H9 (cell line): Measurements from ENCODE around the gene RSBN1. TPM values are rescaled to one million over a fixed set of nuclear protein-coding genes. Genes with fewer than 3 reads are reported as not detected.

Experiments
- DNase-seq: peaks from one replicate; pipeline ENCODE4 v3.0.0-alpha.2; 2017
- H2AFZ ChIP-seq: one replicate; pipeline ENCODE4 v1.6.1; 2013; ENCODE audit warnings: mild to moderate bottlenecking, low read length, control low read depth, moderate library complexity
- H2AK5ac ChIP-seq: 2 replicates; pipeline ENCODE4 v1.6.1; 2013; ENCODE audit warnings: low read length, control low read depth, mixed read lengths; ENCODE audit not compliant: insufficient read length
- H2BK120ac ChIP-seq: one replicate; pipeline ENCODE4 v1.6.1; 2013; ENCODE audit warnings: low read depth, mild to moderate bottlenecking, low read length, control low read depth, inconsistent platforms; ENCODE audit not compliant: poor library complexity, severe bottlenecking
- H2BK12ac ChIP-seq: 2 replicates; pipeline ENCODE4 v1.6.1; 2013; ENCODE audit warnings: low read length, control low read depth, mixed read lengths, low read depth; ENCODE audit not compliant: insufficient read length
- H2BK15ac ChIP-seq: 2 replicates; pipeline ENCODE4 v1.6.1; 2013; ENCODE audit warnings: low read depth, low read length, control low read depth
- H2BK20ac ChIP-seq: one replicate; pipeline ENCODE4 v1.6.1; 2013; ENCODE audit warnings: low read depth, mild to moderate bottlenecking, low read length, control low read depth, inconsistent platforms; ENCODE audit not compliant: poor library complexity, severe bottlenecking
- H2BK5ac ChIP-seq: 2 replicates; pipeline ENCODE4 v1.6.1; 2013; ENCODE audit warnings: low read length, control low read depth, mixed read lengths; ENCODE audit not compliant: insufficient read length
- H3K14ac ChIP-seq: 2 replicates; pipeline ENCODE4 v1.6.1; 2013; ENCODE audit warnings: low read length, control low read depth; ENCODE audit not compliant: insufficient read depth
- H3K18ac ChIP-seq: 2 replicates; pipeline ENCODE4 v1.6.1; 2013; ENCODE audit warnings: low read depth, mild to moderate bottlenecking, mixed read lengths, low read length, control low read depth; ENCODE audit not compliant: insufficient read length
- H3K23ac ChIP-seq: 2 replicates; pipeline ENCODE4 v1.6.1; 2013; ENCODE audit warnings: low read length, control low read depth, mixed read lengths, low read depth; ENCODE audit not compliant: insufficient read length
- H3K23me2 ChIP-seq: 2 replicates; pipeline ENCODE4 v1.6.1; 2013; ENCODE audit warnings: low read depth, mild to moderate bottlenecking, mixed read lengths, low read length, control low read depth; ENCODE audit not compliant: insufficient read length, poor library complexity, severe bottlenecking
- H3K27ac ChIP-seq: 2 replicates; pipeline ENCODE4 v1.5.1; 2013; ENCODE audit warnings: low read length, control low read depth, mixed read lengths, low read depth; ENCODE audit not compliant: insufficient read length
- H3K27me3 ChIP-seq: 2 replicates; pipeline ENCODE4 v1.6.1; 2013; ENCODE audit warnings: low read length, control low read depth, inconsistent platforms; ENCODE audit not compliant: insufficient read depth
- H3K4ac ChIP-seq: 2 replicates; pipeline ENCODE4 v1.6.1; 2013; ENCODE audit warnings: low read depth, mild to moderate bottlenecking, control low read depth, inconsistent platforms, low read length, moderate library complexity
- H3K4me1 ChIP-seq: 2 replicates; pipeline ENCODE4 v1.6.1; 2013; ENCODE audit warnings: low read length, control low read depth, inconsistent platforms; ENCODE audit not compliant: insufficient read depth
- H3K4me2 ChIP-seq: 2 replicates; pipeline ENCODE4 v1.6.1; 2013; ENCODE audit warnings: low read length, control low read depth, mixed read lengths; ENCODE audit not compliant: insufficient read length, insufficient read depth
- H3K56ac ChIP-seq: 2 replicates; pipeline ENCODE4 v1.6.1; 2013; ENCODE audit warnings: low read depth, mild to moderate bottlenecking, mixed read lengths, low read length, control low read depth; ENCODE audit not compliant: insufficient read length
- H3K79me1 ChIP-seq: 2 replicates; pipeline ENCODE4 v1.6.1; 2013; ENCODE audit warnings: low read depth, mild to moderate bottlenecking, moderate library complexity, low read length, control low read depth, inconsistent platforms; ENCODE audit not compliant: insufficient read depth, poor library complexity, severe bottlenecking
- H3K79me2 ChIP-seq: 2 replicates; pipeline ENCODE4 v1.6.1; 2013; ENCODE audit warnings: low read length, control low read depth, inconsistent platforms; ENCODE audit not compliant: insufficient read depth
- H3K9ac ChIP-seq: 2 replicates; pipeline ENCODE4 v1.6.1; 2013; ENCODE audit warnings: low read length, control low read depth, mixed read lengths; ENCODE audit not compliant: insufficient read length; ENCODE audit errors: extremely low read depth
- H3K9me3 ChIP-seq: one replicate; pipeline ENCODE4 v1.6.1; 2013; ENCODE audit warnings: low read depth, low read length, inconsistent platforms; ENCODE audit not compliant: control insufficient read depth
- H3T11ph ChIP-seq: one replicate; pipeline ENCODE4 v1.6.1; 2013; ENCODE audit warnings: mild to moderate bottlenecking, low read length, control low read depth, inconsistent platforms
- H4K20me1 ChIP-seq: one replicate; pipeline ENCODE4 v1.6.1; 2013; ENCODE audit not compliant: control insufficient read depth, insufficient read length, insufficient read depth
- H4K5ac ChIP-seq: 2 replicates; pipeline ENCODE4 v1.6.1; 2013; ENCODE audit warnings: low read depth, mild to moderate bottlenecking, mixed read lengths, low read length, control low read depth; ENCODE audit not compliant: insufficient read length
- H4K8ac ChIP-seq: replicated peaks from 2 replicates; pipeline ENCODE4 v1.6.1; 2013; ENCODE audit warnings: low read length, control low read depth, mixed read lengths, low read depth; ENCODE audit not compliant: insufficient read length
- H4K91ac ChIP-seq: 2 replicates; pipeline ENCODE4 v1.6.1; 2013; ENCODE audit warnings: low read depth, mild to moderate bottlenecking, moderate library complexity, mixed read lengths, low read length, control low read depth; ENCODE audit not compliant: insufficient read length
- H3K27ac Mint-ChIP-seq, 3 experiments: 2 replicates in 2 of 3; 3 replicates in 1 of 3; pipeline ENCODE4 v1.8.0; 2020 to 2021; ENCODE audit warnings: mixed read lengths in 3 of 3, mild to moderate bottlenecking in 1 of 3, moderate library complexity in 1 of 3
- H3K27me3 Mint-ChIP-seq: 2 replicates; pipeline ENCODE4 v1.8.0; 2021; ENCODE audit warnings: low read depth, mild to moderate bottlenecking, moderate library complexity, mixed read lengths
- H3K36me3 Mint-ChIP-seq, 3 experiments: 2 replicates in 2 of 3; 3 replicates in 1 of 3; pipeline ENCODE4 v1.8.0; 2020 to 2021; ENCODE audit warnings: low read depth in 3 of 3, mixed read lengths in 3 of 3; ENCODE audit not compliant: insufficient read depth in 1 of 3
- H3K4me1 Mint-ChIP-seq, 2 experiments: 2 replicates each; pipeline ENCODE4 v1.8.0; 2020; ENCODE audit warnings: mixed read lengths in 2 of 2
- H3K4me3 Mint-ChIP-seq, 2 experiments: 2 replicates in 1 of 2; 3 replicates in 1 of 2; pipeline ENCODE4 v1.8.0; 2020 to 2021; ENCODE audit warnings: mild to moderate bottlenecking in 2 of 2, mixed read lengths in 2 of 2, moderate library complexity in 1 of 2
- H3K9me3 Mint-ChIP-seq, 2 experiments: 2 replicates in 1 of 2; 3 replicates in 1 of 2; pipeline ENCODE4 v1.8.0; 2020; ENCODE audit warnings: mild to moderate bottlenecking in 2 of 2, mixed read lengths in 2 of 2, moderate library complexity in 1 of 2
- WGBS: extraction: QIAGEN DNeasy Blood & Tissue Kit; methylation state at CpG from one replicate; pipeline ENCODE4 v1.1.7; 2013; ENCODE audit warnings: missing lambda C conversion rate, low lambda C conversion rate, mixed read lengths; ENCODE audit not compliant: insufficient read length; ENCODE audit errors: extremely low coverage; 5-methylcytosine and 5-hydroxymethylcytosine counted together
- total RNA-seq: library from RNA; stranded (reverse); gene quantifications from 2 replicates; pipeline ENCODE4 v1.2.1, GENCODE V29; 2021
- TF ChIP-seq, protein P1 (sequence below): fragments of 200-600 bp; sonication (generic); conservative IDR thresholded peaks from 3 replicates; pipeline ENCODE4 v1.8.0; 2021; ENCODE audit warnings: antibody characterized with exemption, mild to moderate bottlenecking

Gene RSBN1
- total RNA-seq, 1 experiment from 2014 or later: 11.0 TPM

DNA sequence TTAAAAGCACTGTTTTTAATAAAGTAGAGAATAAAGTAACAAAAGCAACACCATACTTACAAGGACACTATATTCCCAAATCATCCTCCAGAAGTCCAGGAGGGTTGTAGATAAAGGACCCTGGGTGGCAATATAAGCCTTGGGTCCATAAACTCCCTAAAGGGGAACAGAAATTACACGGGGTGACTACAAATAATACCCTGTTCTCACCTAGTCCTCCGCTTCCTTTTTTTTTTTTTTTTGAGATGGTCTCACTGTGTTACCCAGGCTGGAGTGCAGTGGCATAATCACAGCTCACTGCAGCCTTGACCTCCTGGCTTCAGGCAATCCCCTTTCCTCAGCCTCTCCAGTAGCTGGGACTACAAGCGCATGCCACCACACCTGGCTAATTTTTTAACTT lies 46.1 kb upstream of the RSBN1 start:
- Histone ChIP-seq H3T11ph (no peak overlapping the region), H3K14ac (no peak overlapping the region)
- no peaks in the 10 kb centered on the region; a peak in 1 of 4 replicates for H3K4me1 Mint-ChIP-seq

More for the DNA sequence above, 46.1 kb upstream of the RSBN1 start:
- no peak overlapping the region for H3K27ac Mint-ChIP-seq
- no peak overlapping the region for H2BK20ac ChIP-seq
- no peak overlapping the region for H2BK120ac ChIP-seq
- no peaks in the 10 kb centered on the region for H3K27me3 Mint-ChIP-seq
- no peaks in the 10 kb centered on the region for H3K27me3 ChIP-seq
- H2BK12ac ChIP-seq: no peak overlapping the region
- H3K9ac ChIP-seq: no peak overlapping the region
- TF ChIP-seq, protein P1, sequence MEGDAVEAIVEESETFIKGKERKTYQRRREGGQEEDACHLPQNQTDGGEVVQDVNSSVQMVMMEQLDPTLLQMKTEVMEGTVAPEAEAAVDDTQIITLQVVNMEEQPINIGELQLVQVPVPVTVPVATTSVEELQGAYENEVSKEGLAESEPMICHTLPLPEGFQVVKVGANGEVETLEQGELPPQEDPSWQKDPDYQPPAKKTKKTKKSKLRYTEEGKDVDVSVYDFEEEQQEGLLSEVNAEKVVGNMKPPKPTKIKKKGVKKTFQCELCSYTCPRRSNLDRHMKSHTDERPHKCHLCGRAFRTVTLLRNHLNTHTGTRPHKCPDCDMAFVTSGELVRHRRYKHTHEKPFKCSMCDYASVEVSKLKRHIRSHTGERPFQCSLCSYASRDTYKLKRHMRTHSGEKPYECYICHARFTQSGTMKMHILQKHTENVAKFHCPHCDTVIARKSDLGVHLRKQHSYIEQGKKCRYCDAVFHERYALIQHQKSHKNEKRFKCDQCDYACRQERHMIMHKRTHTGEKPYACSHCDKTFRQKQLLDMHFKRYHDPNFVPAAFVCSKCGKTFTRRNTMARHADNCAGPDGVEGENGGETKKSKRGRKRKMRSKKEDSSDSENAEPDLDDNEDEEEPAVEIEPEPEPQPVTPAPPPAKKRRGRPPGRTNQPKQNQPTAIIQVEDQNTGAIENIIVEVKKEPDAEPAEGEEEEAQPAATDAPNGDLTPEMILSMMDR: no peak
- H3K79me1 ChIP-seq: no peaks in the 10 kb centered on the region
- H3K4me2 ChIP-seq: no peak overlapping the region
- no peak overlapping the region for H2AK5ac ChIP-seq
- H3K23ac ChIP-seq: no peak overlapping the region
- no peak overlapping the region for H3K27ac ChIP-seq
- no peak overlapping the region for H3K4ac ChIP-seq
- H3K9me3 Mint-ChIP-seq: no peaks in the 10 kb centered on the region
- no peak overlapping the region for H4K8ac ChIP-seq
- H2AFZ ChIP-seq: no peak overlapping the region
- H3K79me2 ChIP-seq: no peaks in the 10 kb centered on the region
- no peak for DNase-seq
- no peak overlapping the region for H3K56ac ChIP-seq
- H2BK5ac ChIP-seq: no peak overlapping the region
- no peaks in the 10 kb centered on the region for H3K23me2 ChIP-seq
- H3K9me3 ChIP-seq: no peaks in the 10 kb centered on the region
- no peak overlapping the region for H3K18ac ChIP-seq
- H3K36me3 Mint-ChIP-seq: no peaks in the 10 kb centered on the region
- H4K20me1 ChIP-seq: no peaks in the 10 kb centered on the region
- no CpG with 5 or more reads among the region's 3 CpGs for WGBS
- no peak overlapping the region for H2BK15ac ChIP-seq
- H4K5ac ChIP-seq: no peak overlapping the region
- no peaks in the 10 kb centered on the region for H3K4me1 ChIP-seq
- no peak overlapping the region for H3K4me3 Mint-ChIP-seq
- no peak overlapping the region for H4K91ac ChIP-seq
